ENCODE measurements around the gene CD44. TPM values are rescaled to one million over a fixed set of nuclear protein-coding genes. Genes with fewer than 3 reads are reported as not detected.
A peak's percentile ranks its signal among the peaks of the same experiment; 100 is the strongest.

CD44 gene
- total RNA-seq, 6 experiments from 2014 or later = 12.2 to 64.1 (median 22.9) TPM

DNA sequence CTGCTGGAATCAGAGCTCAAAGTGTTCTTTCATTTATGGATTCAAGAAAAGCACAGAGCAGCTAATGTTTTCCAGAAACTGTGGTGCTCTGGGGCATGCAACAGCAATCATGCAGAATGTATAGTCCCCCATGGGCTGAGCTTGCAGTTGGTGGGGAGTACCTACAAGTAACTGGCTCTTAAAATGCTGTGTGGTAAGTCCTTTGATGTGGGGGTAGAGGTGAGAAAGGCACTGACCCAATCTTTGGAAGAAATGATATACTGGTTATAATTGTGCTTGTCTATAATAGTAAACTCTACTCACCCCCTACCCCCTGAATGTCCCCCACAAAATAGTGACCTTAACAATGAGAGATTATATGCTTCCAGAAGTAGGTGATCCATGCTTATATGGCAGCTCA is 29.1 kb upstream of the CD44 start:
- H3K36me3 ChIP-seq = no peaks in the 10 kb centered on the region
- ATAC-seq = no peak

GRCh38 chr11:35111161-35112055 is 27.6 kb upstream of the CD44 start:
- no peak overlapping the region for H3K4me3 ChIP-seq
- WGBS (ENCODE audit: insufficient coverage, low coverage, low lambda C conversion rate, missing lambda C conversion rate) = 76% methylated on average over 3 of the region's 4 CpGs
- TF ChIP-seq POLR2A (IDR thresholded peaks at IDR 0.05) (no peak), CTCF (IDR thresholded peaks at IDR 0.05) (no peak)
- H3K4me1 ChIP-seq = no peaks in the 10 kb centered on the region
- no peaks in the 10 kb centered on the region for H3K36me3 ChIP-seq
- ATAC-seq = peak; percentile 25 to 54 (median 28)
- intact Hi-C loops (cut with DNase I) = no loop called here
- H3K9me3 ChIP-seq = no peaks in the 10 kb centered on the region
- DNase-seq = no peak
- H3K27ac ChIP-seq = no peak overlapping the region
- no peaks in the 10 kb centered on the region for H3K27me3 ChIP-seq

More for the DNA sequence above, 29.1 kb upstream of the CD44 start:
- no peak overlapping the region for H3K27ac ChIP-seq
- H3K4me1 ChIP-seq = no peaks in the 10 kb centered on the region
- intact Hi-C loops (cut with DNase I) = no loop called here
- H3K4me3 ChIP-seq = no peak overlapping the region
- no peak for DNase-seq
- H3K27me3 ChIP-seq = no peaks in the 10 kb centered on the region
- TF ChIP-seq CTCF (IDR thresholded peaks at IDR 0.05) (no peak), POLR2A (IDR thresholded peaks at IDR 0.05) (no peak)
- H3K9me3 ChIP-seq = no peaks in the 10 kb centered on the region

DNA sequence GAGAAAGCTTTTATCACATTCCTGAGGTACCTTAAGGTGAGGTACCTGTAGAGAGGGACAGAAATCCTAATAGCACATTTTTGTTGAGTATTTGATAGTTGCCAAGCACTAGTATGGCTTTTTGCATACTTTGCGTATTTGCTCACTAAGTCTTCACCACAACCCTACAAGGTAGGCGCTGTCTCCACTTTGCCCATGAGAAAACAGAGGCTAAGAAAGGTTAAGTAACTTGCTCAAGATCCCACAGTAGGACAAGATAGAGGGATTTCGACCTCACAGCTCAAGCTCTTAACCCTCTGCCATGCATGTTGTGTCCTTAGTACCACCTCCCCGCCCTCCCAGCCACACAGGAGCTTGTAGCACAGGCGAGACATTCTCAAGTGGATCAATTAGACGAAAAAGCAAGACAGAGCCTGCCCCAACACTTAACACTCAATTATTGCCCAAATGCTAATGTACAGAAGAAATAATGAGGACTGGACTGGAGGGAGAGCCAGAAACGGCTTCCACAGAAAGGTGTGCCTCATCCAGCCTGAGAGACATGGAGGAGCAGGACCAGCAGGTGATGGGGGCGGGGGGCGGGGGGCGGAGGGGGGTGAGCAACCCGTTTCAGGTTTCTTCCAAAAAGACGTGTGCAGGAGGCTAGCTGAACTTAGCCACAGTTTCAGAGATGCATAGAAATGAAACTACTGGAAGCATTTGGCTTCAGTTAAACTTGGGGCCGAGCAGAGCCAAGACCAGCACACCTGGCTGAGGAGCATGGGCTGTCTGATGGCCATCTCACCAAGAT is 26.7 kb upstream of the CD44 start:
- no peaks in the 10 kb centered on the region for H3K36me3 ChIP-seq
- DNase-seq = no peak
- no peaks in the 10 kb centered on the region for H3K27me3 ChIP-seq
- H3K4me3 ChIP-seq = no peak overlapping the region
- intact Hi-C loops (cut with DNase I) = no loop called here
- no peak for ATAC-seq
- no peaks in the 10 kb centered on the region for H3K4me1 ChIP-seq
- no peak overlapping the region for H3K27ac ChIP-seq
- no peaks in the 10 kb centered on the region for H3K9me3 ChIP-seq
- TF ChIP-seq POLR2A (IDR thresholded peaks at IDR 0.05) (no peak), CTCF (IDR thresholded peaks at IDR 0.05) (no peak)
- WGBS (ENCODE audit: insufficient coverage, low coverage, low lambda C conversion rate, missing lambda C conversion rate) = 71% methylated on average over 12 of the region's 13 CpGs

DNA sequence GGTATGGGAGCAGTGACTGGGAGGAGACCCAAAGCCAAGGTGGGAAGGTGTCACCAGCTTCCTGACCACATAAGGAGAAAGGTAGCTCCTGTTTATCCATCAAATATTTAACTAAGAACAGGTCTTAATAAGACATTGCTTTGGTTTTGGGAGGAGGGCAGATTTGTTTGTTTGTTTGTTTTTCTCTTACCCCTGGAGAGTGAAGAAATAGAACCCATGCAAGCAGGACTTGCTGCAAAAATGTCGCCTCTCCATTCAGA is 26.2 kb upstream of the CD44 start:
- intact Hi-C loops (cut with DNase I) = no loop called here
- TF ChIP-seq CTCF (IDR thresholded peaks at IDR 0.05) (no peak), POLR2A (IDR thresholded peaks at IDR 0.05) (no peak)
- DNase-seq (no peak), ATAC-seq (no peak)
- Histone ChIP-seq H3K36me3 (no peaks in the 10 kb centered on the region), H3K9me3 (no peaks in the 10 kb centered on the region), H3K27me3 (no peaks in the 10 kb centered on the region), H3K4me1 (no peaks in the 10 kb centered on the region), H3K27ac (no peak overlapping the region), H3K4me3 (no peak overlapping the region)
- WGBS (ENCODE audit: insufficient coverage, low coverage, low lambda C conversion rate, missing lambda C conversion rate) = 77% methylated on average over 1 of the region's 1 CpG

All from right lobe of liver (tissue), 6 donors.